H1 (cell line): ENCODE data around the gene PARP15. TPM values are rescaled to one million over a fixed set of nuclear protein-coding genes. Genes with fewer than 3 reads are reported as not detected.

Experiments used
- ATF2 ChIP-seq: IDR thresholded peaks from 2 replicates; pipeline ENCODE4 v1.6.1; 2012; ENCODE audit warnings: low read length, inconsistent platforms
- CHD2 ChIP-seq: IDR thresholded peaks from 2 replicates; pipeline ENCODE4 v1.6.1; 2012; ENCODE audit warnings: low read length, improper control_type of control experiment
- SP4 ChIP-seq: IDR thresholded peaks from 2 replicates; pipeline ENCODE4 v1.6.1; 2012; ENCODE audit warnings: low read length, inconsistent platforms
- SRF ChIP-seq: IDR thresholded peaks from 2 replicates; pipeline ENCODE4 v1.6.1; 2011; ENCODE audit warnings: mild to moderate bottlenecking, low read depth, low read length, moderate library complexity
- polyA plus RNA-seq, 7 experiments: library from polyadenylated mRNA; depleted of rRNA in 3 of 7; stranded (reverse) in 5 of 7; unstranded in 2 of 7; fragments of >200 nt in 5 of 7; fragments of 200-250 nt in 2 of 7; gene quantifications; 1 replicate in 5 of 7; 2 replicates in 1 of 7; 4 replicates in 1 of 7; pipeline versions ENCODE4 v1.2.1 to v1.2.3, GENCODE V29; 2011 to 2013; ENCODE audit warnings: missing spikeins in 2 of 7, mixed read lengths in 2 of 7
- total RNA-seq: library from RNA; stranded (reverse); fragmentation: NEBNext Ultra II Directional; extraction: Animal tissue kit (Norgen Biotek cat#: 25700); gene quantifications from 2 replicates; pipeline ENCODE4 v1.2.1, GENCODE V29; 2021

The PARP15 gene
- total and polyA plus RNA-seq, 2 of the 8 experiments (the other 6 are each of a cell fraction or from before 2014, with no cell fraction given) = 0.37 to 0.45 TPM

GRCh38 chr3:122668930-122669730, 91.7 kb downstream of the PARP15 start (continued):
- TF ChIP-seq CHD2 (no peak), ATF2 (no peak), SRF (no peak), SP4 (no peak)
